WTC11 (cell line): Measurements from ENCODE around the gene HYAL1. TPM values are rescaled to one million over a fixed set of nuclear protein-coding genes. Genes with fewer than 3 reads are reported as not detected.

Experiments used
- ATAC-seq: fragments of 200-7000 bp; cut with Tn5 transposase; 2 replicates; pipeline ENCODE4 v1.10.0; 2021; ENCODE audit warnings: mild to moderate bottlenecking, moderate library complexity
- CTCF ChIA-PET: fragments of 300-600 bp; sonication (Branson Sonifier 250); formaldehyde crosslinking; loops from one replicate; lab custom pipeline; 2021; ENCODE audit warnings: antibody characterized with exemption; lab: Charles Lee
- POLR2A ChIA-PET: fragments of 350-600 bp; sonication (Branson Sonifier 250); formaldehyde crosslinking; loops from one replicate; lab custom pipeline; 2021; ENCODE audit warnings: antibody characterized with exemption; lab: Charles Lee
- DNase-seq: peaks from one replicate; pipeline ENCODE4 v3.0.0; 2021; ENCODE audit warnings: low spot score
- H3K27ac Mint-ChIP-seq: 2 replicates; pipeline ENCODE4 v1.8.0; 2021; ENCODE audit warnings: mixed read lengths
- H3K27me3 Mint-ChIP-seq: 2 replicates; pipeline ENCODE4 v1.8.0; 2021; ENCODE audit warnings: low read depth, mild to moderate bottlenecking, moderate library complexity, mixed read lengths
- H3K36me3 Mint-ChIP-seq: 2 replicates; pipeline ENCODE4 v1.8.0; 2021; ENCODE audit warnings: mixed read lengths
- H3K4me1 Mint-ChIP-seq: 2 replicates; pipeline ENCODE4 v1.8.0; 2022; ENCODE audit warnings: mixed read lengths
- H3K4me3 Mint-ChIP-seq: 2 replicates; pipeline ENCODE4 v1.8.0; 2021; ENCODE audit warnings: mild to moderate bottlenecking, moderate library complexity, mixed read lengths
- H3K9me3 Mint-ChIP-seq: 2 replicates; pipeline ENCODE4 v1.8.0; 2021; ENCODE audit warnings: mixed read lengths
- CREB1 ChIP-seq: sonication (generic); formaldehyde crosslinking; IDR thresholded peaks from 2 replicates; pipeline ENCODE4 v1.8.0; 2023; ENCODE audit warnings: mild to moderate bottlenecking, missing genetic modification reagents
- CREM ChIP-seq: sonication (generic); formaldehyde crosslinking; IDR thresholded peaks from 2 replicates; pipeline ENCODE4 v1.8.1; 2022; ENCODE audit warnings: mild to moderate bottlenecking, missing genetic modification reagents, moderate library complexity
- ETV6 ChIP-seq: sonication (generic); formaldehyde crosslinking; IDR thresholded peaks from 2 replicates; pipeline ENCODE4 v1.8.1; 2022; ENCODE audit warnings: mild to moderate bottlenecking, missing genetic modification reagents
- GTF2I ChIP-seq: fragments of 250-450 bp; sonication (Bioruptor Pico); conservative IDR thresholded peaks from 2 replicates; pipeline ENCODE4 v1.4.0; 2021; ENCODE audit warnings: mild to moderate bottlenecking
- NR3C1 ChIP-seq: sonication (generic); formaldehyde crosslinking; conservative IDR thresholded peaks from 2 replicates; pipeline ENCODE4 v1.8.1; 2023; ENCODE audit warnings: low read depth, mild to moderate bottlenecking, missing genetic modification reagents
- OVOL2 ChIP-seq: fragments of 250-450 bp; sonication (Bioruptor Pico); IDR thresholded peaks from 2 replicates; pipeline ENCODE4 v1.9.0; 2021; ENCODE audit warnings: mild to moderate bottlenecking, borderline replicate concordance
- PRRX2 ChIP-seq: fragments of 250-450 bp; sonication (Bioruptor Pico); IDR thresholded peaks from 2 replicates; pipeline ENCODE4 v1.8.0; 2021; ENCODE audit warnings: mild to moderate bottlenecking
- RELA ChIP-seq: sonication (generic); formaldehyde crosslinking; IDR thresholded peaks from 2 replicates; pipeline ENCODE4 v1.8.1; 2022; ENCODE audit warnings: missing genetic modification reagents, mild to moderate bottlenecking, borderline replicate concordance
- SP1 ChIP-seq: sonication (generic); formaldehyde crosslinking; conservative IDR thresholded peaks from 2 replicates; pipeline ENCODE4 v1.8.1; 2022; ENCODE audit warnings: missing genetic modification reagents
- TCF7 ChIP-seq: sonication (generic); formaldehyde crosslinking; IDR thresholded peaks from 2 replicates; pipeline ENCODE4 v1.8.0; 2022; ENCODE audit warnings: mild to moderate bottlenecking, low read depth, missing genetic modification reagents, moderate library complexity
- TP53 ChIP-seq: sonication (generic); formaldehyde crosslinking; IDR thresholded peaks from 2 replicates; pipeline ENCODE4 v1.8.1; 2023; ENCODE audit warnings: mild to moderate bottlenecking, missing genetic modification reagents
- total RNA-seq: library from RNA; stranded (reverse); gene quantifications from 3 replicates; pipeline ENCODE4 v1.2.3, GENCODE V29; 2021
- TF ChIP-seq, protein P1 (sequence below): sonication (generic); formaldehyde crosslinking; IDR thresholded peaks from 2 replicates; pipeline ENCODE4 v1.8.0; 2023; ENCODE audit warnings: missing genetic modification reagents
- TF ChIP-seq, protein P2 (sequence below): sonication (generic); formaldehyde crosslinking; conservative IDR thresholded peaks from 2 replicates; pipeline ENCODE4 v1.8.1; 2023; ENCODE audit warnings: mild to moderate bottlenecking, low read depth, missing genetic modification reagents, moderate library complexity
- TF ChIP-seq, protein P3 (sequence below): sonication (generic); formaldehyde crosslinking; IDR thresholded peaks from 2 replicates; pipeline ENCODE4 v1.8.0; 2022; ENCODE audit warnings: mild to moderate bottlenecking, missing genetic modification reagents
- TF ChIP-seq, protein P4 (sequence below): fragments of 200-600 bp; IDR thresholded peaks from 2 replicates; pipeline ENCODE4 v1.8.0; 2022; ENCODE audit warnings: antibody characterized with exemption
- TF ChIP-seq, protein P5 (sequence below): sonication (generic); formaldehyde crosslinking; IDR thresholded peaks from 2 replicates; pipeline ENCODE4 v1.8.0; 2022; ENCODE audit warnings: mild to moderate bottlenecking, missing genetic modification reagents
- TF ChIP-seq, protein P6 (sequence below): sonication (generic); formaldehyde crosslinking; IDR thresholded peaks from 2 replicates; pipeline ENCODE4 v1.8.0; 2022; ENCODE audit warnings: missing genetic modification reagents
- TF ChIP-seq, protein P7 (sequence below): fragments of 250-450 bp; sonication (Bioruptor Pico); conservative IDR thresholded peaks from 2 replicates; pipeline ENCODE4 v1.9.0; 2021; ENCODE audit warnings: mild to moderate bottlenecking

Gene HYAL1
- total RNA-seq, 1 experiment from 2014 or later = 3.4 TPM

DNA sequence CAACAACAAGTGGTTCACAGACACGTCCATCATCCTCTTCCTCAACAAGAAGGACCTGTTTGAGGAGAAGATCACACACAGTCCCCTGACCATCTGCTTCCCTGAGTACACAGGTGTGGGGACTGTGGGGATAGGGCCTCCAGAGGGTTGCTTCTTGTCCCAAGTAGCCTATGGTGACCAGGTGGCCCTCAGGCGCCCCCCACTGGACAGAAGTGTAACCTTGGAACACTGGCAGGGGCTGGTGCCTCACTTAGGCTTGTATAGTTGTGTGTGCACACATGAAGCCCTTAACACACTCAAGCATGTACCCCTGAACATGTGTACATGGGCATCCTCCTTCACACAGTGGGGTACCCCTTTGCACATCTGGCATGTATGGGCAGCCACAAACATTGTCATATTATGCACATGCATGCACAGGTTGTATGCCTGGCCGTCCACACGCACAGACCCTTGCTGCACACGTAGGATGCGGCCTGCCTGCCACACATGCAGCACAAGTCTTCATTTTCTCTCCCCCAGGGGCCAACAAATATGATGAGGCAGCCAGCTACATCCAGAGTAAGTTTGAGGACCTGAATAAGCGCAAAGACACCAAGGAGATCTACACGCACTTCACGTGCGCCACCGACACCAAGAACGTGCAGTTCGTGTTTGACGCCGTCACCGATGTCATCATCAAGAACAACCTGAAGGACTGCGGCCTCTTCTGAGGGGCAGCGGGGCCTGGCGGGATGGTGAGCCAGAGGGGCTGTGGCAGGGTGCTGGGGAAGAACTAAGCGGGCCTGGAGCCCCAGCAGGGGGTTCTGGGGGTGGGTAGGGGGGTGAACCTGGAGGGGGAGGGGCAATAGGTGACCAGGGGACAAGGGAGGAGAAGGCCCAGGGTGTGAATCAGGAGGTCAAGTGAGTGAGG, 46.1 kb downstream of the HYAL1 start:
- TF ChIP-seq OVOL2 = no peak
- TF ChIP-seq TP53 (CRISPR knock-in tag) = no peak
- TF ChIP-seq SP1 (CRISPR knock-in tag) = no peak
- TF ChIP-seq, protein P1, sequence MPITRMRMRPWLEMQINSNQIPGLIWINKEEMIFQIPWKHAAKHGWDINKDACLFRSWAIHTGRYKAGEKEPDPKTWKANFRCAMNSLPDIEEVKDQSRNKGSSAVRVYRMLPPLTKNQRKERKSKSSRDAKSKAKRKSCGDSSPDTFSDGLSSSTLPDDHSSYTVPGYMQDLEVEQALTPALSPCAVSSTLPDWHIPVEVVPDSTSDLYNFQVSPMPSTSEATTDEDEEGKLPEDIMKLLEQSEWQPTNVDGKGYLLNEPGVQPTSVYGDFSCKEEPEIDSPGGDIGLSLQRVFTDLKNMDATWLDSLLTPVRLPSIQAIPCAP (CRISPR knock-in tag) = no peak
- TF ChIP-seq, protein P2, sequence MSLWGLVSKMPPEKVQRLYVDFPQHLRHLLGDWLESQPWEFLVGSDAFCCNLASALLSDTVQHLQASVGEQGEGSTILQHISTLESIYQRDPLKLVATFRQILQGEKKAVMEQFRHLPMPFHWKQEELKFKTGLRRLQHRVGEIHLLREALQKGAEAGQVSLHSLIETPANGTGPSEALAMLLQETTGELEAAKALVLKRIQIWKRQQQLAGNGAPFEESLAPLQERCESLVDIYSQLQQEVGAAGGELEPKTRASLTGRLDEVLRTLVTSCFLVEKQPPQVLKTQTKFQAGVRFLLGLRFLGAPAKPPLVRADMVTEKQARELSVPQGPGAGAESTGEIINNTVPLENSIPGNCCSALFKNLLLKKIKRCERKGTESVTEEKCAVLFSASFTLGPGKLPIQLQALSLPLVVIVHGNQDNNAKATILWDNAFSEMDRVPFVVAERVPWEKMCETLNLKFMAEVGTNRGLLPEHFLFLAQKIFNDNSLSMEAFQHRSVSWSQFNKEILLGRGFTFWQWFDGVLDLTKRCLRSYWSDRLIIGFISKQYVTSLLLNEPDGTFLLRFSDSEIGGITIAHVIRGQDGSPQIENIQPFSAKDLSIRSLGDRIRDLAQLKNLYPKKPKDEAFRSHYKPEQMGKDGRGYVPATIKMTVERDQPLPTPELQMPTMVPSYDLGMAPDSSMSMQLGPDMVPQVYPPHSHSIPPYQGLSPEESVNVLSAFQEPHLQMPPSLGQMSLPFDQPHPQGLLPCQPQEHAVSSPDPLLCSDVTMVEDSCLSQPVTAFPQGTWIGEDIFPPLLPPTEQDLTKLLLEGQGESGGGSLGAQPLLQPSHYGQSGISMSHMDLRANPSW (CRISPR knock-in tag) = no peak
- no peak for TF ChIP-seq ETV6 (CRISPR knock-in tag)
- TF ChIP-seq, protein P3, sequence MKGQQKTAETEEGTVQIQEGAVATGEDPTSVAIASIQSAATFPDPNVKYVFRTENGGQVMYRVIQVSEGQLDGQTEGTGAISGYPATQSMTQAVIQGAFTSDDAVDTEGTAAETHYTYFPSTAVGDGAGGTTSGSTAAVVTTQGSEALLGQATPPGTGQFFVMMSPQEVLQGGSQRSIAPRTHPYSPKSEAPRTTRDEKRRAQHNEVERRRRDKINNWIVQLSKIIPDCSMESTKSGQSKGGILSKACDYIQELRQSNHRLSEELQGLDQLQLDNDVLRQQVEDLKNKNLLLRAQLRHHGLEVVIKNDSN (CRISPR knock-in tag) = no peak
- TF ChIP-seq, protein P4, sequence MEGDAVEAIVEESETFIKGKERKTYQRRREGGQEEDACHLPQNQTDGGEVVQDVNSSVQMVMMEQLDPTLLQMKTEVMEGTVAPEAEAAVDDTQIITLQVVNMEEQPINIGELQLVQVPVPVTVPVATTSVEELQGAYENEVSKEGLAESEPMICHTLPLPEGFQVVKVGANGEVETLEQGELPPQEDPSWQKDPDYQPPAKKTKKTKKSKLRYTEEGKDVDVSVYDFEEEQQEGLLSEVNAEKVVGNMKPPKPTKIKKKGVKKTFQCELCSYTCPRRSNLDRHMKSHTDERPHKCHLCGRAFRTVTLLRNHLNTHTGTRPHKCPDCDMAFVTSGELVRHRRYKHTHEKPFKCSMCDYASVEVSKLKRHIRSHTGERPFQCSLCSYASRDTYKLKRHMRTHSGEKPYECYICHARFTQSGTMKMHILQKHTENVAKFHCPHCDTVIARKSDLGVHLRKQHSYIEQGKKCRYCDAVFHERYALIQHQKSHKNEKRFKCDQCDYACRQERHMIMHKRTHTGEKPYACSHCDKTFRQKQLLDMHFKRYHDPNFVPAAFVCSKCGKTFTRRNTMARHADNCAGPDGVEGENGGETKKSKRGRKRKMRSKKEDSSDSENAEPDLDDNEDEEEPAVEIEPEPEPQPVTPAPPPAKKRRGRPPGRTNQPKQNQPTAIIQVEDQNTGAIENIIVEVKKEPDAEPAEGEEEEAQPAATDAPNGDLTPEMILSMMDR = peak; percentile 56
- TF ChIP-seq CREM (CRISPR knock-in tag) = no peak
- no peak for TF ChIP-seq NR3C1 (CRISPR knock-in tag)
- no peak for TF ChIP-seq TCF7
- TF ChIP-seq GTF2I (CRISPR knock-in tag) = no peak
- TF ChIP-seq, protein P5, sequence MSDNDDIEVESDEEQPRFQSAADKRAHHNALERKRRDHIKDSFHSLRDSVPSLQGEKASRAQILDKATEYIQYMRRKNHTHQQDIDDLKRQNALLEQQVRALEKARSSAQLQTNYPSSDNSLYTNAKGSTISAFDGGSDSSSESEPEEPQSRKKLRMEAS (CRISPR knock-in tag) = 0 out of 2 replicates have a peak, but pooled peaks have one; percentile 29
- TF ChIP-seq RELA (CRISPR knock-in tag) = no peak
- TF ChIP-seq CREB1 (CRISPR knock-in tag) = peak; percentile 45; the same call in 1 of the 2 replicates
- H3K27me3 Mint-ChIP-seq = no peaks in the 10 kb centered on the region
- H3K27ac Mint-ChIP-seq = 0 out of 2 replicates have a peak overlapping the region, but pooled peaks have one; percentile 47
- ChIA-PET POLR2A (no interaction called here), CTCF (interaction anchor here (0.6 to 7.6 kb wide), 14 partner anchors 8 to 80 kb away, joined by 3 to 151 read pairs (median 9); partner anchors contain the start of gene GNAI2)
- ATAC-seq (peak; percentile 22; the same call in 1 of the 2 replicates), DNase-seq (peak; percentile 82)
- H3K4me3 Mint-ChIP-seq = no peak overlapping the region
- peaks cover 27% of the 10 kb centered on the region for H3K4me1 Mint-ChIP-seq
- H3K36me3 Mint-ChIP-seq = peaks cover 22% of the 10 kb centered on the region
- no peaks in the 10 kb centered on the region for H3K9me3 Mint-ChIP-seq

DNA sequence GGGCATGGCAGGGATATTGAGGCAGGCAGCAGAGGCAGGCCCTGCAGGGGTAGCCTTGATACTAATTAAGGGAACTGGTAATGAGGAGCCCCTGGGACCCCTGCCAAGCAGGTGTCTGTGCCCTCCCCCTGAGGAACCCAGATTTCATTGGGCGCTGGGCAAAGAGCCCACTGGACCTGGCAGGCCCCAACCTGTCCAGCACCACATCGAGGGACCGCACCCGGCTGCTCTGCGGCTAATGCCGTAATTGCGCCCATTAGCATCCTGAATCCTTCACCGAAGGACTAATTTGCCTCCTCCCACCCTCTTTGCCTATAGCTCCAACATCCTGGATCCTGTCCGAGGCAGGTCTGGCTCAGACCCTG, 48.1 kb downstream of the HYAL1 start:
- CTCF ChIA-PET = interaction anchor here (0.6 to 7.6 kb wide), 6 partner anchors 6 to 60 kb away, joined by 3 to 151 read pairs (median 7); no protein-coding TSS in a partner anchor
- TF ChIP-seq PRRX2 (CRISPR knock-in tag) = no peak
- TF ChIP-seq, protein P6, sequence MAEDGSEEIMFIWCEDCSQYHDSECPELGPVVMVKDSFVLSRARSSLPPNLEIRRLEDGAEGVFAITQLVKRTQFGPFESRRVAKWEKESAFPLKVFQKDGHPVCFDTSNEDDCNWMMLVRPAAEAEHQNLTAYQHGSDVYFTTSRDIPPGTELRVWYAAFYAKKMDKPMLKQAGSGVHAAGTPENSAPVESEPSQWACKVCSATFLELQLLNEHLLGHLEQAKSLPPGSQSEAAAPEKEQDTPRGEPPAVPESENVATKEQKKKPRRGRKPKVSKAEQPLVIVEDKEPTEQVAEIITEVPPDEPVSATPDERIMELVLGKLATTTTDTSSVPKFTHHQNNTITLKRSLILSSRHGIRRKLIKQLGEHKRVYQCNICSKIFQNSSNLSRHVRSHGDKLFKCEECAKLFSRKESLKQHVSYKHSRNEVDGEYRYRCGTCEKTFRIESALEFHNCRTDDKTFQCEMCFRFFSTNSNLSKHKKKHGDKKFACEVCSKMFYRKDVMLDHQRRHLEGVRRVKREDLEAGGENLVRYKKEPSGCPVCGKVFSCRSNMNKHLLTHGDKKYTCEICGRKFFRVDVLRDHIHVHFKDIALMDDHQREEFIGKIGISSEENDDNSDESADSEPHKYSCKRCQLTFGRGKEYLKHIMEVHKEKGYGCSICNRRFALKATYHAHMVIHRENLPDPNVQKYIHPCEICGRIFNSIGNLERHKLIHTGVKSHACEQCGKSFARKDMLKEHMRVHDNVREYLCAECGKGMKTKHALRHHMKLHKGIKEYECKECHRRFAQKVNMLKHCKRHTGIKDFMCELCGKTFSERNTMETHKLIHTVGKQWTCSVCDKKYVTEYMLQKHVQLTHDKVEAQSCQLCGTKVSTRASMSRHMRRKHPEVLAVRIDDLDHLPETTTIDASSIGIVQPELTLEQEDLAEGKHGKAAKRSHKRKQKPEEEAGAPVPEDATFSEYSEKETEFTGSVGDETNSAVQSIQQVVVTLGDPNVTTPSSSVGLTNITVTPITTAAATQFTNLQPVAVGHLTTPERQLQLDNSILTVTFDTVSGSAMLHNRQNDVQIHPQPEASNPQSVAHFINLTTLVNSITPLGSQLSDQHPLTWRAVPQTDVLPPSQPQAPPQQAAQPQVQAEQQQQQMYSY (CRISPR knock-in tag) = no peak
- TF ChIP-seq, protein P7, sequence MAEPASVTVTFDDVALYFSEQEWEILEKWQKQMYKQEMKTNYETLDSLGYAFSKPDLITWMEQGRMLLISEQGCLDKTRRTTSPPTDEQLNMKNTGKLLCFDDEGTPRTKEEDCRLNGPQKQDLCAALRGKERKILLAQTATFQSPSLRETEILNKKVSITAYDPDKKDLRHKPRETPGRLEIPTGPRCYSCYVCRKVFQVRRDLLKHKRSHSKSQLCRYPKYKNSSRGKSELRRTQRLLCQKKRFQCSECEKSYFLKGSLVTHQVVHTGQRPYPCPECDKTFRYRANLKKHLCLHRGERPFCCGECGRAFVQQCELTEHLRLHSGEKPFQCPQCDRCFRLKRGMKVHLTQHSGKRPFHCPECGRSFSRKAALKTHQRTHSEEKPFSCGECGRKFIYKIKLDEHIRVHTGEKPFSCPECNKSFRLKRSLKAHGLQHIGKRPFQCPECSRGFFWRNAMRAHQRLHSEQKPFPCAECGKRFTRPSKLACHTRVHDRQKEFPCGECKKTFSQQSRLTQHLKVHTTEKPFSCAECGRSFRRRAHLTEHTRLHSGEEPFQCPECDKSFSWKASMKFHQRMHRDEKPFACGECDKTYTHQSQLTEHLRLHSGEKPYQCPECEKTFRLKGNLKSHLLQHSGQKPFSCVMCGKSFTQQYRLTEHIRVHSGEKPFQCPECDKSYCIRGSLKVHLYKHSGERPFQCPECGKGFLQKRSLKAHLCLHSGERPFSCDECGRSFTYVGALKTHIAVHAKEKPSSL (CRISPR knock-in tag) = no peak
- TF ChIP-seq, all 79 proteins: peak for 0

More for the DNA sequence above, 48.1 kb downstream of the HYAL1 start:
- ATAC-seq (no peak), DNase-seq (no peak)
- Mint-ChIP-seq H3K27me3 (no peaks in the 10 kb centered on the region), H3K4me1 (peaks cover 21% of the 10 kb centered on the region), H3K4me3 (no peak overlapping the region), H3K27ac (no peak overlapping the region), H3K9me3 (no peaks in the 10 kb centered on the region), H3K36me3 (peaks cover 28% of the 10 kb centered on the region)
- POLR2A ChIA-PET = no interaction called here
